Measurements from ENCODE around the gene PRSS27.
A peak's percentile ranks its signal among the peaks of the same experiment; 100 is the strongest.
"Not testable (repeated sequence)": the region's sequence is repeated elsewhere in the genome, so short reads cannot be mapped to it uniquely, and the experiment has no call there.

Gene PRSS27

GRCh38 chr16:2690852-2691251, 29.2 kb downstream of the PRSS27 start:
- no peak overlapping the region for H3K4me3 ChIP-seq (ENCODE audit: low read depth, low read length)
- no peak overlapping the region for H3K27ac ChIP-seq
- H3K36me3 ChIP-seq (replicated peaks) = peaks cover 9% of the 10 kb centered on the region
- in situ Hi-C loops (cut with HindIII; ENCODE audit: low pct_ligation_motif_present, low sequenced_read_pairs) = no loop called here
- TF ChIP-seq CTCF (IDR thresholded peaks at IDR 0.05; ENCODE audit: low read depth, low read length, missing control alignments) = no peak
- no peak for DNase-seq
- no peaks in the 10 kb centered on the region for H3K27me3 ChIP-seq (replicated peaks)

- no peaks in the 10 kb centered on the region for H3K27me3 ChIP-seq (replicated peaks)
- H3K36me3 ChIP-seq (replicated peaks) = peaks cover 9% of the 10 kb centered on the region
- TF ChIP-seq CTCF (IDR thresholded peaks at IDR 0.05; ENCODE audit: low read depth, low read length, missing control alignments) = no peak
- no peak overlapping the region for H3K4me3 ChIP-seq (ENCODE audit: low read depth, low read length)
- in situ Hi-C loops (cut with HindIII; ENCODE audit: low pct_ligation_motif_present, low sequenced_read_pairs) = no loop called here
- no peak for DNase-seq
- no peak overlapping the region for H3K27ac ChIP-seq
Measured at GRCh38 chr16:2689968-2690801, 29.8 kb downstream of the PRSS27 start.

- H3K27me3 ChIP-seq (replicated peaks); DNase-seq; H3K27ac ChIP-seq; H3K4me3 ChIP-seq (ENCODE audit: low read depth, low read length); H3K36me3 ChIP-seq (replicated peaks); in situ Hi-C loops (cut with HindIII; ENCODE audit: low pct_ligation_motif_present, low sequenced_read_pairs): not testable (repeated sequence)
Measured at GRCh38 chr16:2689422-2689821, 30.6 kb downstream of the PRSS27 start.

GRCh38 chr16:2687531-2688308, 32.3 kb downstream of the PRSS27 start:
- no peak overlapping the region for H3K27ac ChIP-seq
- H3K27me3 ChIP-seq (replicated peaks) = no peaks in the 10 kb centered on the region
- in situ Hi-C loops (cut with HindIII; ENCODE audit: low pct_ligation_motif_present, low sequenced_read_pairs) = no loop called here
- peaks cover 9% of the 10 kb centered on the region for H3K36me3 ChIP-seq (replicated peaks)
- TF ChIP-seq CTCF (IDR thresholded peaks at IDR 0.05; ENCODE audit: low read depth, low read length, missing control alignments) = no peak
- no peak for DNase-seq
- no peak overlapping the region for H3K4me3 ChIP-seq (ENCODE audit: low read depth, low read length)

GRCh38 chr16:2686912-2687507, 33.0 kb downstream of the PRSS27 start:
- H3K27me3 ChIP-seq (replicated peaks) = no peaks in the 10 kb centered on the region

GRCh38 chr16:2686075-2686474, 33.9 kb downstream of the PRSS27 start:
- DNase-seq; in situ Hi-C loops (cut with HindIII; ENCODE audit: low pct_ligation_motif_present, low sequenced_read_pairs); H3K27me3 ChIP-seq (replicated peaks); H3K4me3 ChIP-seq (ENCODE audit: low read depth, low read length); H3K36me3 ChIP-seq (replicated peaks); H3K27ac ChIP-seq: not testable (repeated sequence)

More at GRCh38 chr16:2686912-2687507, 33.0 kb downstream of the PRSS27 start:
- peaks cover 9% of the 10 kb centered on the region for H3K36me3 ChIP-seq (replicated peaks)
- no peak overlapping the region for H3K4me3 ChIP-seq (ENCODE audit: low read depth, low read length)
- in situ Hi-C loops (cut with HindIII; ENCODE audit: low pct_ligation_motif_present, low sequenced_read_pairs) = no loop called here
- H3K27ac ChIP-seq = no peak overlapping the region
- DNase-seq = no peak
- no peak for TF ChIP-seq CTCF (IDR thresholded peaks at IDR 0.05; ENCODE audit: low read depth, low read length, missing control alignments)

- H3K27me3 ChIP-seq (replicated peaks); H3K36me3 ChIP-seq (replicated peaks); DNase-seq; in situ Hi-C loops (cut with HindIII; ENCODE audit: low pct_ligation_motif_present, low sequenced_read_pairs): not testable (repeated sequence)
- Histone ChIP-seq H3K4me3 (ENCODE audit: low read depth, low read length) (peak overlapping the region; percentile 97), H3K27ac (peak overlapping the region; percentile 70)
Measured at GRCh38 chr16:2683041-2683440, 37.0 kb downstream of the PRSS27 start.
